GM12891 (cell line): ENCODE measurements around the gene LUC7L2.

ENCODE experiments used
- POLR2A ChIP-seq: IDR thresholded peaks from 2 replicates; pipeline ENCODE4 v1.6.1; 2011; ENCODE audit warnings: low read depth, low read length, control low read depth
- SPI1 ChIP-seq: IDR thresholded peaks from 2 replicates; pipeline ENCODE4 v1.6.1; 2011; ENCODE audit warnings: low read depth, low read length, control low read depth
- TAF1 ChIP-seq: IDR thresholded peaks from 2 replicates; pipeline ENCODE4 v1.6.1; 2011; ENCODE audit warnings: low read depth, low read length, control low read depth

GRCh38 chr7:139340808-139341057 lies 19.0 kb upstream of the LUC7L2 start:
- TF ChIP-seq POLR2A (no peak), TAF1 (no peak), SPI1 (no peak)
